Measurements from ENCODE around the gene MGAT4A.

Gene MGAT4A

DNA sequence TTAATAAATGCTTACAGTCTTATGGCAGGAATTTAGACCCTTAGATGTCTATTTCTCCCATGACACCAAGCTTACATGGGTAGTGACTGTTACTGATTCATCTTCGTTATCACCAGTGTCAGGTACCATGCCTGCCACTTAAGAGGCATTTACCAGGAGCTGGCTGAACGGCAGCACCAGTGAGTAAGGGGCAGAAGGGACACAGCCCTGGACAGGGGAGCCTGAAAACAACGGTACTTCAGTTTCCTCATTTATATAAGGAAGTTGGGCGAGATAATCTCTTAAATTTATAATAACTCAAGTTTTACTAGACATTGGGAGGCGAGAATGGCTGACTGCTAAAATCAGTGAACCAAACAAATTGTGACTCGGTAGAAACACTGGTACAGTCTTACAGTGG is 123.8 kb downstream of the MGAT4A start:
- ATAC-seq: no peak
- TF ChIP-seq PPARA (CRISPR knock-in tag; IDR thresholded peaks at IDR 0.05; ENCODE audit: borderline replicate concordance): no peak
- no peak for TF ChIP-seq ZNF70 (CRISPR knock-in tag; IDR thresholded peaks at IDR 0.05)

- TF ChIP-seq OSR1 (CRISPR knock-in tag; IDR thresholded peaks at IDR 0.05) (no peak), ZNF8 (CRISPR knock-in tag; IDR thresholded peaks at IDR 0.05) (no peak), ESRRG (CRISPR knock-in tag; IDR thresholded peaks at IDR 0.05) (no peak), ISL1 (CRISPR knock-in tag; IDR thresholded peaks at IDR 0.05) (no peak), BACH2 (CRISPR knock-in tag; IDR thresholded peaks at IDR 0.05; ENCODE audit: borderline replicate concordance) (no peak), ARNTL (CRISPR knock-in tag; IDR thresholded peaks at IDR 0.05; ENCODE audit: borderline replicate concordance, low read depth) (no peak), PPARA (CRISPR knock-in tag; IDR thresholded peaks at IDR 0.05; ENCODE audit: borderline replicate concordance) (no peak), ZFP3 (CRISPR knock-in tag; IDR thresholded peaks at IDR 0.05) (no peak), CSDC2 (CRISPR knock-in tag; IDR thresholded peaks at IDR 0.05) (no peak), ZFP30 (CRISPR knock-in tag; IDR thresholded peaks at IDR 0.05) (no peak), ZNF565 (CRISPR knock-in tag; conservative IDR thresholded peaks at IDR 0.05; ENCODE audit: low read depth) (no peak), GLIS3 (CRISPR knock-in tag; IDR thresholded peaks at IDR 0.05) (no peak), RARB (CRISPR knock-in tag; IDR thresholded peaks at IDR 0.05) (no peak), ZNF70 (CRISPR knock-in tag; IDR thresholded peaks at IDR 0.05) (no peak), POU6F1 (CRISPR knock-in tag; IDR thresholded peaks at IDR 0.05; ENCODE audit: borderline replicate concordance, low read depth) (no peak), TOX (CRISPR knock-in tag; IDR thresholded peaks at IDR 0.05; ENCODE audit: borderline replicate concordance) (no peak)
- TF ChIP-seq, protein P1, sequence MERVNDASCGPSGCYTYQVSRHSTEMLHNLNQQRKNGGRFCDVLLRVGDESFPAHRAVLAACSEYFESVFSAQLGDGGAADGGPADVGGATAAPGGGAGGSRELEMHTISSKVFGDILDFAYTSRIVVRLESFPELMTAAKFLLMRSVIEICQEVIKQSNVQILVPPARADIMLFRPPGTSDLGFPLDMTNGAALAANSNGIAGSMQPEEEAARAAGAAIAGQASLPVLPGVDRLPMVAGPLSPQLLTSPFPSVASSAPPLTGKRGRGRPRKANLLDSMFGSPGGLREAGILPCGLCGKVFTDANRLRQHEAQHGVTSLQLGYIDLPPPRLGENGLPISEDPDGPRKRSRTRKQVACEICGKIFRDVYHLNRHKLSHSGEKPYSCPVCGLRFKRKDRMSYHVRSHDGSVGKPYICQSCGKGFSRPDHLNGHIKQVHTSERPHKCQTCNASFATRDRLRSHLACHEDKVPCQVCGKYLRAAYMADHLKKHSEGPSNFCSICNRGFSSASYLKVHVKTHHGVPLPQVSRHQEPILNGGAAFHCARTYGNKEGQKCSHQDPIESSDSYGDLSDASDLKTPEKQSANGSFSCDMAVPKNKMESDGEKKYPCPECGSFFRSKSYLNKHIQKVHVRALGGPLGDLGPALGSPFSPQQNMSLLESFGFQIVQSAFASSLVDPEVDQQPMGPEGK (CRISPR knock-in tag; IDR thresholded peaks at IDR 0.05; ENCODE audit: borderline replicate concordance): no peak
- TF ChIP-seq, protein P2, sequence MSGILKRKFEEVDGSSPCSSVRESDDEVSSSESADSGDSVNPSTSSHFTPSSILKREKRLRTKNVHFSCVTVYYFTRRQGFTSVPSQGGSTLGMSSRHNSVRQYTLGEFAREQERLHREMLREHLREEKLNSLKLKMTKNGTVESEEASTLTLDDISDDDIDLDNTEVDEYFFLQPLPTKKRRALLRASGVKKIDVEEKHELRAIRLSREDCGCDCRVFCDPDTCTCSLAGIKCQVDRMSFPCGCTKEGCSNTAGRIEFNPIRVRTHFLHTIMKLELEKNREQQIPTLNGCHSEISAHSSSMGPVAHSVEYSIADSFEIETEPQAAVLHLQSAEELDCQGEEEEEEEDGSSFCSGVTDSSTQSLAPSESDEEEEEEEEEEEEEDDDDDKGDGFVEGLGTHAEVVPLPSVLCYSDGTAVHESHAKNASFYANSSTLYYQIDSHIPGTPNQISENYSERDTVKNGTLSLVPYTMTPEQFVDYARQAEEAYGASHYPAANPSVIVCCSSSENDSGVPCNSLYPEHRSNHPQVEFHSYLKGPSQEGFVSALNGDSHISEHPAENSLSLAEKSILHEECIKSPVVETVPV (CRISPR knock-in tag; IDR thresholded peaks at IDR 0.05): no peak
- TF ChIP-seq, protein P3, sequence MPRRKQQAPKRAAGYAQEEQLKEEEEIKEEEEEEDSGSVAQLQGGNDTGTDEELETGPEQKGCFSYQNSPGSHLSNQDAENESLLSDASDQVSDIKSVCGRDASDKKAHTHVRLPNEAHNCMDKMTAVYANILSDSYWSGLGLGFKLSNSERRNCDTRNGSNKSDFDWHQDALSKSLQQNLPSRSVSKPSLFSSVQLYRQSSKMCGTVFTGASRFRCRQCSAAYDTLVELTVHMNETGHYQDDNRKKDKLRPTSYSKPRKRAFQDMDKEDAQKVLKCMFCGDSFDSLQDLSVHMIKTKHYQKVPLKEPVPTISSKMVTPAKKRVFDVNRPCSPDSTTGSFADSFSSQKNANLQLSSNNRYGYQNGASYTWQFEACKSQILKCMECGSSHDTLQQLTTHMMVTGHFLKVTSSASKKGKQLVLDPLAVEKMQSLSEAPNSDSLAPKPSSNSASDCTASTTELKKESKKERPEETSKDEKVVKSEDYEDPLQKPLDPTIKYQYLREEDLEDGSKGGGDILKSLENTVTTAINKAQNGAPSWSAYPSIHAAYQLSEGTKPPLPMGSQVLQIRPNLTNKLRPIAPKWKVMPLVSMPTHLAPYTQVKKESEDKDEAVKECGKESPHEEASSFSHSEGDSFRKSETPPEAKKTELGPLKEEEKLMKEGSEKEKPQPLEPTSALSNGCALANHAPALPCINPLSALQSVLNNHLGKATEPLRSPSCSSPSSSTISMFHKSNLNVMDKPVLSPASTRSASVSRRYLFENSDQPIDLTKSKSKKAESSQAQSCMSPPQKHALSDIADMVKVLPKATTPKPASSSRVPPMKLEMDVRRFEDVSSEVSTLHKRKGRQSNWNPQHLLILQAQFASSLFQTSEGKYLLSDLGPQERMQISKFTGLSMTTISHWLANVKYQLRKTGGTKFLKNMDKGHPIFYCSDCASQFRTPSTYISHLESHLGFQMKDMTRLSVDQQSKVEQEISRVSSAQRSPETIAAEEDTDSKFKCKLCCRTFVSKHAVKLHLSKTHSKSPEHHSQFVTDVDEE (CRISPR knock-in tag; IDR thresholded peaks at IDR 0.05): no peak
- no peak for ATAC-seq
Observed at GRCh38 chr2:98606431-98606830, 124.5 kb downstream of the MGAT4A start.

- TF ChIP-seq, protein P3 (CRISPR knock-in tag; IDR thresholded peaks at IDR 0.05): no peak
- TF ChIP-seq ISL1 (CRISPR knock-in tag; IDR thresholded peaks at IDR 0.05): no peak
- no peak for TF ChIP-seq POU6F1 (CRISPR knock-in tag; IDR thresholded peaks at IDR 0.05; ENCODE audit: borderline replicate concordance, low read depth)
- TF ChIP-seq PPARA (CRISPR knock-in tag; IDR thresholded peaks at IDR 0.05; ENCODE audit: borderline replicate concordance): no peak
- no peak for TF ChIP-seq ESRRG (CRISPR knock-in tag; IDR thresholded peaks at IDR 0.05)
- no peak for TF ChIP-seq BACH2 (CRISPR knock-in tag; IDR thresholded peaks at IDR 0.05; ENCODE audit: borderline replicate concordance)
- TF ChIP-seq GLIS3 (CRISPR knock-in tag; IDR thresholded peaks at IDR 0.05): no peak
- TF ChIP-seq TOX (CRISPR knock-in tag; IDR thresholded peaks at IDR 0.05; ENCODE audit: borderline replicate concordance): no peak
- no peak for TF ChIP-seq SNAI2 (CRISPR knock-in tag; IDR thresholded peaks at IDR 0.05)
- no peak for TF ChIP-seq ZFP30 (CRISPR knock-in tag; IDR thresholded peaks at IDR 0.05)
Observed at GRCh38 chr2:98605076-98605475, 125.9 kb downstream of the MGAT4A start.

More at GRCh38 chr2:98605076-98605475, 125.9 kb downstream of the MGAT4A start:
- no peak for ATAC-seq
